ENCODE data around the gene TBC1D22A. TPM values are rescaled to one million over a fixed set of nuclear protein-coding genes. Genes with fewer than 3 reads are reported as not detected.

The TBC1D22A gene
- total RNA-seq, 2 experiments from 2014 or later = 36.0 to 38.0 TPM

- Mint-ChIP-seq H3K9me3 (ENCODE audit: low read depth) (no peaks in the 10 kb centered on the region), H3K27ac (no peak overlapping the region), H3K36me3 (ENCODE audit: low read depth) (peaks cover 50% of the 10 kb centered on the region), H3K4me3 (no peak overlapping the region), H3K27me3 (no peaks in the 10 kb centered on the region), H3K4me1 (peaks cover 30% of the 10 kb centered on the region)
- POLR2A ChIA-PET = no interaction called here
- DNase-seq (no peak), ATAC-seq (no peak)
- CTCF ChIA-PET = interaction anchor here (0.6 to 6.1 kb wide), 23 partner anchors 9 to 436 kb away, joined by 3 to 95 read pairs (median 5); partner anchors contain the start of gene TBC1D22A
- intact Hi-C loops (cut with DNase I, micrococcal nuclease) = loop anchor here (1.0 to 5.0 kb wide), 6 partner anchors 42 to 242 kb away; partner anchors contain the start of genes CERK (in 1 of the 2) and TBC1D22A (in 1 of the 2)
Measured at GRCh38 chr22:46803936-46804335, 41.5 kb downstream of the TBC1D22A start.

GRCh38 chr22:46806794-46807193 is 44.3 kb downstream of the TBC1D22A start:
- peaks cover 29% of the 10 kb centered on the region for H3K36me3 Mint-ChIP-seq (ENCODE audit: low read depth)
- POLR2A ChIA-PET = interaction anchor here (1.1 kb wide), 1 partner anchor 9 kb away, joined by 3 read pairs; no protein-coding TSS in a partner anchor
- H3K4me3 Mint-ChIP-seq = no peak overlapping the region
- H3K27ac Mint-ChIP-seq = no peak overlapping the region
- intact Hi-C loops (cut with DNase I, micrococcal nuclease) = no loop called here
- no peak for DNase-seq
- ATAC-seq = no peak
- CTCF ChIA-PET = interaction anchor here (1.2 kb wide), 3 partner anchors 10 to 22 kb away, joined by 3 to 5 read pairs (median 5); no protein-coding TSS in a partner anchor
- peaks cover 28% of the 10 kb centered on the region for H3K4me1 Mint-ChIP-seq
- H3K9me3 Mint-ChIP-seq (ENCODE audit: low read depth) = no peaks in the 10 kb centered on the region
- no peaks in the 10 kb centered on the region for H3K27me3 Mint-ChIP-seq

GRCh38 chr22:46807458-46807857 is 45.0 kb downstream of the TBC1D22A start:
- Mint-ChIP-seq H3K36me3 (ENCODE audit: low read depth) (peaks cover 28% of the 10 kb centered on the region), H3K4me3 (no peak overlapping the region), H3K9me3 (ENCODE audit: low read depth) (no peaks in the 10 kb centered on the region), H3K27me3 (no peaks in the 10 kb centered on the region), H3K27ac (no peak overlapping the region), H3K4me1 (peaks cover 26% of the 10 kb centered on the region)
- no peak for DNase-seq
- no peak for ATAC-seq
- intact Hi-C loops (cut with DNase I, micrococcal nuclease) = no loop called here
- ChIA-PET POLR2A (no interaction called here), CTCF (interaction anchor here (1.1 to 1.2 kb wide), 2 partner anchors 9 to 10 kb away, joined by 3 to 5 read pairs; no protein-coding TSS in a partner anchor)

DNA sequence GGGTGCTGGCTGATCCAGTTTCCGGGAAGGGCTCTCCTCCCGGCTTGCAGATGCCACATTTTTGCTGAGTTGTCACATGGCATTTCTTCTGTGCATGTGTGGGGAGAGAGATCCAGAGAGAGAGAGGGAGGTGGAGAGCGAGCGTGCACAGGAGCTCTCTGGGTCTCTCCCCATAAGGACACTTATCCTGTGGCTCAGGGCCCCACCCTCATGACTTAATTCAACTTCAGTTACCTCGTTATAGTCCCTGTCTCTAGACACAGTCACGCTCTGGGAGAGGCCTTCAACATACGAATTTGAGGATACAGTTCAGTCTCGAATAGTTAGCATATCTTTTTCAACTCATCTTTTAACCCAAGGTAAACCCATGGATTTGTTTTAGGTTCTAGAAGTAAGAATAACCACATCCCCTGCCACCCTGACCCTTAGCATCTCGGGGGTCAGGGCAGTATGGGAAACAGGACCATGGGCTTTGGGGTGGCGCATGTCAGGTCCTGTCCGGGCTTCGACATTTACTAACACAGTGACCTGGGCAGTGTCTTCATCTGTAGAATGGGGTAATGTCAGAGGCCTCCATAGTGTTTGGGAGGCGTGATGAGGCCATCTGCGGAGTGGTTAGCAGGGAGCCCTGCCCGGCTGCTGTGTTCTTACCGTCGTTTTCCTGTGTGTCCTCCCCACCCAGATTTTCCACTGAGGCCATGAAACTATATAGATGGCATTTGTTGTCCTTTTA is 46.9 kb downstream of the TBC1D22A start:
- Mint-ChIP-seq H3K4me1 (peaks cover 15% of the 10 kb centered on the region), H3K36me3 (ENCODE audit: low read depth) (peaks cover 27% of the 10 kb centered on the region), H3K9me3 (ENCODE audit: low read depth) (no peaks in the 10 kb centered on the region), H3K27ac (no peak overlapping the region), H3K27me3 (no peaks in the 10 kb centered on the region), H3K4me3 (no peak overlapping the region)
- ATAC-seq = no peak
- intact Hi-C loops (cut with DNase I, micrococcal nuclease) = no loop called here
- no peak for DNase-seq
- ChIA-PET POLR2A (no interaction called here), CTCF (interaction anchor here (0.6 kb wide), 1 partner anchor 11 kb away, joined by 3 read pairs; no protein-coding TSS in a partner anchor)

DNA sequence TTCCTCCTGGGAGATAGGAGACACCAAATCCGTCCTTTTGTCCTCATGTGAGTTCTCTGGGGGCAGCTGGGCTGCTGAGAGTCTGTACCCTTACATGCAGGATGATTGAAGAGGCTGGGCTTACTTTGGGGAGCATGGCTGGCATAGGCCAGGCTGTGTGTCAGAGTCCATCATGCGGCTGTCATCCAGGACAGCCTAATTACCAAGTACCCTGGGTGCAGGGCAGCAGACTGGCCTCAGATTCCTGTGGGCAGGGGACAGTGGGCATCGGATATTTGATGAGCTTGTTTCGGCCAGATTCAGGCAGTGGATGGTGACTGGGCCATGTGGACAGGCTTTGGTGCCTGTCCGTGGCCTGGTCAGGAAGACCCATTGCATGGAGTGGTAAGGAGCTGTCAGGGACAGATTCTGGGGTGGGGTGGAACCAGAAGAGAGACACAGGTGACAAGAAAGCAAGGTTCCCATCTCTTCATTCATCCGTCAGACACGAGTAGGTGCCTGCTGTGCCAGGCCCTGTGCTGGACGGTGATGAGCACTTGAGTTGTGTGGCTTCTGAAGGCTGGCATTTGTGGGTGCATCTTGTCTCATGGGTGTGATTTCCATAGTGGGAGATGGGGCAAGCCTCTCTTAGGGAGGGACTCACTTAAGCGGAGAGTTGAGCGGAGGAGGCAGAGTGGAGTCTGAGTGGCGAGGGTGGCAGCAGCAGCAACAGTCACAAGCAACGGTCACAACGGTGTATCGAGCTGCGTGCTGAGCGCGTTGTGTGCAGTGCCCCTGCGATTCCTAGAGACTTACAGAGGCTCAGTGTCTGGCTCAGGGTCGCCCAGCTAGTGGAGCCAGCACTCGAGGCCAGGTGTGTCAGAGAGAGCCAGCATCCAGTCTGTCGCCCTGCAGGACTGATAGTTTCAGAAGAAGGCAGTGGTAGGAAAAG is 48.7 kb downstream of the TBC1D22A start:
- H3K4me3 Mint-ChIP-seq = no peak overlapping the region
- H3K27ac Mint-ChIP-seq = no peak overlapping the region
- no peaks in the 10 kb centered on the region for H3K9me3 Mint-ChIP-seq (ENCODE audit: low read depth)
- ATAC-seq (no peak), DNase-seq (no peak)
- no peaks in the 10 kb centered on the region for H3K27me3 Mint-ChIP-seq
- H3K36me3 Mint-ChIP-seq (ENCODE audit: low read depth) = peaks cover 32% of the 10 kb centered on the region
- peaks cover 18% of the 10 kb centered on the region for H3K4me1 Mint-ChIP-seq
- ChIA-PET POLR2A (no interaction called here), CTCF (interaction anchor here (2.1 to 3.8 kb wide), 3 partner anchors 8 to 17 kb away, joined by 6 to 20 read pairs (median 9); no protein-coding TSS in a partner anchor)
- intact Hi-C loops (cut with DNase I, micrococcal nuclease) = no loop called here

GRCh38 chr22:46812034-46812605 is 49.7 kb downstream of the TBC1D22A start:
- no peak for ATAC-seq
- Mint-ChIP-seq H3K27ac (no peak overlapping the region), H3K4me3 (no peak overlapping the region), H3K9me3 (ENCODE audit: low read depth) (peaks cover 2% of the 10 kb centered on the region), H3K27me3 (no peaks in the 10 kb centered on the region), H3K4me1 (peaks cover 14% of the 10 kb centered on the region), H3K36me3 (ENCODE audit: low read depth) (peaks cover 31% of the 10 kb centered on the region)
- intact Hi-C loops (cut with DNase I, micrococcal nuclease) = no loop called here
- no peak for DNase-seq
- CTCF ChIA-PET = interaction anchor here (0.7 to 3.8 kb wide), 5 partner anchors 9 to 54 kb away, joined by 3 to 20 read pairs (median 6); no protein-coding TSS in a partner anchor
- POLR2A ChIA-PET = interaction anchor here (0.6 kb wide), 1 partner anchor 156 kb away, joined by 3 read pairs; no protein-coding TSS in a partner anchor

- CTCF ChIA-PET = interaction anchor here (0.7 to 3.8 kb wide), 6 partner anchors 9 to 150 kb away, joined by 3 to 20 read pairs (median 4); no protein-coding TSS in a partner anchor
- POLR2A ChIA-PET = no interaction called here
- DNase-seq = no peak
- Mint-ChIP-seq H3K9me3 (ENCODE audit: low read depth) (peaks cover 4% of the 10 kb centered on the region), H3K27ac (no peak overlapping the region), H3K36me3 (ENCODE audit: low read depth) (peaks cover 29% of the 10 kb centered on the region), H3K27me3 (no peaks in the 10 kb centered on the region), H3K4me1 (peaks cover 16% of the 10 kb centered on the region), H3K4me3 (no peak overlapping the region)
- ATAC-seq = no peak
- intact Hi-C loops (cut with DNase I, micrococcal nuclease) = no loop called here
Measured at GRCh38 chr22:46812788-46813187, 50.3 kb downstream of the TBC1D22A start.

GRCh38 chr22:46813816-46814597 is 51.6 kb downstream of the TBC1D22A start:
- intact Hi-C loops (cut with DNase I, micrococcal nuclease) = no loop called here
- no peak for ATAC-seq
- POLR2A ChIA-PET = no interaction called here

GRCh38 chr22:46815132-46815531 is 52.7 kb downstream of the TBC1D22A start:
- no peak overlapping the region for H3K27ac Mint-ChIP-seq
- H3K27me3 Mint-ChIP-seq = no peaks in the 10 kb centered on the region
- intact Hi-C loops (cut with DNase I, micrococcal nuclease) = no loop called here
- peaks cover 6% of the 10 kb centered on the region for H3K9me3 Mint-ChIP-seq (ENCODE audit: low read depth)
- ATAC-seq (no peak), DNase-seq (no peak)
- ChIA-PET POLR2A (no interaction called here), CTCF (interaction anchor here (0.9 kb wide), 1 partner anchor 12 kb away, joined by 4 read pairs; no protein-coding TSS in a partner anchor)
- no peak overlapping the region for H3K4me3 Mint-ChIP-seq
- peaks cover 37% of the 10 kb centered on the region for H3K36me3 Mint-ChIP-seq (ENCODE audit: low read depth)
- peaks cover 34% of the 10 kb centered on the region for H3K4me1 Mint-ChIP-seq

More at GRCh38 chr22:46813816-46814597, 51.6 kb downstream of the TBC1D22A start:
- DNase-seq = no peak
- Mint-ChIP-seq H3K27ac (no peak overlapping the region), H3K9me3 (ENCODE audit: low read depth) (peaks cover 4% of the 10 kb centered on the region), H3K27me3 (no peaks in the 10 kb centered on the region), H3K4me3 (no peak overlapping the region), H3K36me3 (ENCODE audit: low read depth) (peaks cover 32% of the 10 kb centered on the region), H3K4me1 (peaks cover 28% of the 10 kb centered on the region)
- CTCF ChIA-PET = interaction anchor here (1.6 to 3.8 kb wide), 2 partner anchors 11 to 15 kb away, joined by 3 to 20 read pairs; no protein-coding TSS in a partner anchor

GRCh38 chr22:46815559-46815895 is 53.1 kb downstream of the TBC1D22A start:
- Mint-ChIP-seq H3K4me3 (no peak overlapping the region), H3K9me3 (ENCODE audit: low read depth) (peaks cover 6% of the 10 kb centered on the region), H3K27ac (no peak overlapping the region), H3K4me1 (peaks cover 36% of the 10 kb centered on the region), H3K36me3 (ENCODE audit: low read depth) (peaks cover 41% of the 10 kb centered on the region), H3K27me3 (no peaks in the 10 kb centered on the region)
- ChIA-PET CTCF (interaction anchor here (0.9 to 1.3 kb wide), 2 partner anchors 8 to 13 kb away, joined by 4 to 5 read pairs; no protein-coding TSS in a partner anchor), POLR2A (no interaction called here)
- no peak for DNase-seq
- ATAC-seq = no peak
- intact Hi-C loops (cut with DNase I, micrococcal nuclease) = no loop called here

All from activated CD4-positive, alpha-beta T cell treated with anti-CD3 and anti-CD28 coated beads for 36 hours (primary cell).